GM19324 (cell line): ENCODE results near the gene PODXL2.
A peak's percentile ranks its signal among the peaks of the same experiment; 100 is the strongest.

Experiments used
- ATAC-seq: cut with Tn5 transposase; IDR thresholded peaks from one replicate; pipeline ENCODE4 v1.9.1; 2021; ENCODE audit warnings: mild to moderate bottlenecking, moderate library complexity; ENCODE audit not compliant: unreplicated experiment, low FRiP score

The PODXL2 gene, protein sequence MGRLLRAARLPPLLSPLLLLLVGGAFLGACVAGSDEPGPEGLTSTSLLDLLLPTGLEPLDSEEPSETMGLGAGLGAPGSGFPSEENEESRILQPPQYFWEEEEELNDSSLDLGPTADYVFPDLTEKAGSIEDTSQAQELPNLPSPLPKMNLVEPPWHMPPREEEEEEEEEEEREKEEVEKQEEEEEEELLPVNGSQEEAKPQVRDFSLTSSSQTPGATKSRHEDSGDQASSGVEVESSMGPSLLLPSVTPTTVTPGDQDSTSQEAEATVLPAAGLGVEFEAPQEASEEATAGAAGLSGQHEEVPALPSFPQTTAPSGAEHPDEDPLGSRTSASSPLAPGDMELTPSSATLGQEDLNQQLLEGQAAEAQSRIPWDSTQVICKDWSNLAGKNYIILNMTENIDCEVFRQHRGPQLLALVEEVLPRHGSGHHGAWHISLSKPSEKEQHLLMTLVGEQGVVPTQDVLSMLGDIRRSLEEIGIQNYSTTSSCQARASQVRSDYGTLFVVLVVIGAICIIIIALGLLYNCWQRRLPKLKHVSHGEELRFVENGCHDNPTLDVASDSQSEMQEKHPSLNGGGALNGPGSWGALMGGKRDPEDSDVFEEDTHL

DNA sequence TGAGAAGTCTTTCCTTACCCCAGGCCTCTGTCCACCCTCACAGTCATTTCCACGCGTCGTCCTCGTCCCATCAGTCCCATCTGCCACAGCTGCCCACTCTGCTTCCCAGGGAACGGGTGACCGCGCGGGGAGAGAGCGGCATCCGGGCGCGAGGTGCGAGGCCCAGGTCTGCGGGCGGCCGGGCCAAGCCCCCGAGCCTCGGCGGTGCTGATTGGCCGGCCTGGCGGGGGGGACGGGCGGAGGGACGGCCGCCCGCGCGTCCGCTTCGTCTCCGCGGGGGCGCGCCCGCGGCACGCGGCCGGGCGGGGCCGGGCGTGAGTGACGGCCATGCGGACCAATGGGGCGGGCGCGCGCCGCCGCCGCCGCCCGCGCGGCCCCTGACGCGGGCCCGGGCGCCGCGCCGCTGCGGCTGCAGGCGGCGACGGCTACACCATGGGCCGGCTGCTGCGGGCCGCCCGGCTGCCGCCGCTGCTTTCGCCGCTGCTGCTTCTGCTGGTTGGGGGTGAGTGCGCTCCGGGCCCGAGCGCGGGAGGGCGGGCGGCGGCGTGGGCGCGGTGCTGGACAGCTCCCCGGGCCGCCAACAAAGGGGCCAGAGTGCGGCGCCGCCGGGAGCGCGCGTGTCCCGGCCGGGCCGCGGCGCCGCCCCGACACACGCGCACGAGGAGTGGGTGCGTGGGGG lies at the start of gene PODXL2:
Gene PODXL2 (plus strand): TSS at position 398 of the 679 bp plus-strand sequence. CDS start 35 bp downstream, at position 433.
- ATAC-seq: no peak

DNA sequence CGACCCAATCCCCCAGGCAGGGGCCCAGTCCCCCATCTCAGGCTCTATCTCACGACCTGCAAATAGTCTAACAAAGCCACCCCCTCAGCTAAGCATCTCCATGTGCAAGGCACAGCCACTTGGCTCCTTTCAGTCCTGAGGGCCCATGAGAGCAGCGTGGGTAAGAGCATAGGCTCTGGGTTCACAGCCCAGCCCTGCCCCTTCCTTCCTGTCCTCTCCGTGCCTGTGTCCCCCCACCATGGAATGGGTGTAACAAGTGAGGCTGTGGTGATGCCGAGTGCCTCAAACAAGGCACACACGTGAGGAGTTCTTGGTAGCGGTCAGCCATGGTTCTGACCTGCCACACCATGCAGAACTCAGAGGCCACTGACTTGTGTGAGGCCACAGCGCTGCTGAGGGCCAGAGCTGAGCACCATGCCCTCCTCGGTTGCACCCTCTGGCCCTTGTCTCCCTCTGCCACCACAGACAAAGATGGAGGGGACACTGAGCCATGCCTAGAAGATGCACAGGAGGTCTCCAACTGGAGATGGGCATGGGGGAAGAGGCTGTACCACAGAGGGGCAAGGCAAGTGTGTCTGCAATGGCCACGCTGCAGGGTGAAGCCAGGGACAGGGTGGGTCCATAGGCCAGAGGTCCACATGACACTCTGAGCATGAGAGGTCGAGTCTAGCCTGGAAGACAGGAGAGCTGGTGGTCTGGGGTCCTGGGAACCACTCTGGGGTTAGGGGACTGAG lies 48.5 kb upstream of the PODXL2 start:
- no peak for ATAC-seq

DNA sequence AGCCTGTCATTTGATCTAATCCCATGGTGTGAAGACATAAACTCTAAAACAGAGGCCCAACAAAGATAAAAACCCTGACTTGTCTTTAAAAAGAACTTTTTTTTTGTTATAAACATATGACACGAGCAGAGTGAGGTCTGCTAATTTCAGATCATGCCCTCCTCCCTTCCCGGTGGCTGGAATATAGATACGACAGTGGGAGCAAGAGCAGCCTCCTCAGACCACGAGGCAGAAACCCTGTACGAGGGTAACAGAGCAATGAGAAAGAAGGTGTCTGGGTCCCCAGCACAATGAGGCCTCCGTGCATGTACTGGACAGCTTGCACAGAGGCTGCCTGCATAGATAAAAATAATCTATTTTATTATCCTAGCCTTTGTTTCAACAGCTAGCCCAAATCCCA lies 44.3 kb upstream of the PODXL2 start:
- ATAC-seq: no peak

DNA sequence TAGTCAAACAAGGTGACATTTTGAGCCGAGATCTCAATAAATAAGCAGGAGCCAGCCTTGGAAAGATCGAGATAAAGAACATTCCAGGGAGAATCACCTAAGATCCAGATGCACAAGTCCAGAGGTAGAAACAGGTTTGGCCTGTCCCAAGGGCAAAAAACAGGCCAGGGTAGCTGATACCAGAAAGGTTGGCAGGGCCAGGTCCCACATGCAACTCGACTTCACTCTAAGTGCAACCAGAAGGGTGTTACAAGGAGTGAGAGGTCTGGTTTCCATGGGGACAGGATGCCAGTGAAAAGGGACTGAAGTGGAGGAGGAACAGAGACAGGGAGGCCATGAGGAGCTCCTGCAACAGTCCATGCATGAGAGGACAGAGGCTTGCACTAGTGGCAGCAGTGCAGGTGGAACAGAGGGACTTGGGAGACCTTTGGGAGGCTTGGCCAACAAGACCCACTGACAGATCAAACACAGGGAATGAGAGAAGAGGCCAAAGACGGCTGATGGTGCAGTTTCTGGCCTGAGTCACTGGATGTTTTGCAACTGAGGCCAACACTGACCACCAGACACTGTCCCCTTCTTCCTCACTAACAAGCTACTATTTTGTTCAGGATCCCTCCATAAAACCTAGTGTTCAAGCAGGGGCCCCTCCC lies 43.7 kb upstream of the PODXL2 start:
- ATAC-seq: no peak

DNA sequence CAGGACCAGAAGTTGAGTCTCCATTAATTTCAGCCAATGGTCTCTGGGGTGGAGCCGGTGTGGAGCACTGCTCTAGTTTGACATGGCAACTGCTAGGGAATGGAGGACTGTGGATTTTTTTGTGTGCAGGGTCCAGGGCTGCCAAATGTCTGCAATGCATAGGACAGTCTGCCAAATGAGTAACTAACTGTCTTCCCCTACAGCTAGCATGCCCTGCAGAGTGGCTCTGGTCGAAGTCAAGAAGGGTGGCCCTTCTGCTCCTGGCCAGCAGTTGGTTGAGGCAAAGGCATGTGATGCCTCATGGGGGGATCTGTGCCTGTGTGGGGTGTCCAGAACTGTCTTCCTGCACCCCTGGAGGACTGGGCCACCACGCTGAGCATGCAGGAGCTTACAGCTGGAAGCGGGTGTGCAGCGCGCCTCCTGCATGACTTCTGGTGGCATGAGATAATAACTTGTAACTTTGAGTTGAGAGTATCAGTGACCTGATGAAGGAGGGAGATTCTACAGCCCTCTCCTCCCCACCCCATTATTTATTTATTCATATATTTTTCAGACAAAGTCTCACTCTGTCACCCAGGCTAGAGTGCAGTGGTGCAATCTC lies 43.1 kb upstream of the PODXL2 start:
- no peak for ATAC-seq

DNA sequence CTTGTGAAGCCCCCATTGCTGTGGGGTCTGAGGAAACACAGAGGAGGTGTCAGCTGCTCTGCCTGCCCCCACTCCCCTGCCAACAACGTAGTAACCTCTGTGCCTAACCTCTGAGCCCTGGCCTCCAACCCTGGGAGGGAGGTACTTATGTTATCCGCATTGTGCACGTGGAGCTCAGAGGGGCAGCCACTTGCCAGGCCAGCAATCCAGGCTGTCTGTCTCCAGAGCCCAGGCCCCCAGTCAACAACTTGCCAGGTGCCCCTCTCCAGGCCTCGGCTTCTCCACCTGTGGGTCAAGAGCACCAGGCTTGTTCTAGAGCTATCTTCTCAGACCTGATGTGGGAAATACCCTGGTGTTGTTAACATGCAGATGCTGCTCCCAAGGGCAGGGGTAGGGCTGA lies 41.1 kb upstream of the PODXL2 start:
- no peak for ATAC-seq

DNA sequence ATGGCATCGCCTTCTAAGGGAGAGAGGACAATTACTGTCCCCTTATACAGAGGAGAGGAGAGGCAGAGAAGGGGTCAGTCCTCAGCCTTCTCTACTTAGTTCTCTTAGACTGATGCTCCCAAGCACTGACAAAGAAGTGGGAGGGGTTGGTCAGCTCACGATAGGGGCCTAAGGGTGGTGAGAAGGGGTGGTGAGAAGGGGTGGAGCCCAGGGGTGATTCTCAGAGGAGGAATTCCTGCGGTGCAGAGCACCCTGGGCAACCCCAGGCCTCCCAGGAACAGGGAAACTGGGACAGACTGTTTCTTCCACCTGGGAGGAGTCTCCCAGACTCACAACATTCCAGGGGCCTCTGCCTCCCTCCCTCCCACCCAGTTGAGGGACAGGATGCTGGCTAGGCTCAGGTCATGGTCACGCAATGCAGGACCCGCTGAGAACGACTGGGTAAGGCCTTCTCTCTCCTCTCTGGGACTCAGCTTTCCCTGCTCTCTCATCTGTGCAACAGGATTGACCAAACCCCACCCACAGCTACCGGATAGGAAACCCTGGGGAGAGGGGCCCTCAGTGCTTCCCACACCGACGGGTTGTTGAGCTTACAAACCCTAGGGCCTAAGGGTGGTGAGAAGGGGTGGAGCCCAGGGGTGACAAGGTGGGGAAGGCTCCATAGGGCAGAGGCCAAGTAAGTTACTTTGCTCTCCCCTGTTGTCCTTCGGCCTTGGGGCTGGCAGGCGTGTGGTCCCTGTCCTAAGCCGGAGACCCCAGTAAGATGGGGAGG lies 40.0 kb upstream of the PODXL2 start:
- no peak for ATAC-seq

DNA sequence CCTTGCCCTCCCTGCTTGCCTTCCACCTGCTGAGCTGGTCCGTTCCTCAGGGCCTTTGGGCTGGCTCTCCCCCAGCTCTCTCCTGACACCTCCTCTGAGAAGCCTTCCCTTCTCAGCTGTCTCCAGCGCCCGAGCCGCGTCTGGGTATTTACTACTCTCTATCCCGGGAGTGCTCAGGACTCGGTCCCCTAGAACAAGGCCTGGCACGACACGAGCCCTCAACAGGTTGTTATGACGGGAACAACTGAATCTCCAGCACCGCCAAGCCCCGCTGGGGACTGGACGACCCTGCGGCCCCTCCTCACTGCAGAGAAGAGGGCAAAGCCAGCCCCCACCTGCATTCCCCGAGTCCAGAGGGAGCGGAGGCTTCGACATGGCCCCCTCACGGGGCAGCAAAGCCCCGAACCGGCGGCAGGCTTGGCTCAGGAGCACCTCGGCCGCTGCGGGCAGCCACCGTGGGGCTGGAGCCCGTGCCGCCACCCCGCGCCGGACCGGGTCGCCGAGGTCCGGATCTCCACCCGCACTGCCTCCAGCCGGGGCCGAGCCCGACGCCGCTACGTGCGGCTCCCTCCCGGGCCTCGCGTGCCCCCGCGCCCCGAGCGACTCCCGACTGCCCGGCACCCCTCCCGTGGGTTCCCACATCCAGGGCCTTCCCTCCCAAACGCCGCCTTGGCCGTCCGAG lies 39.2 kb upstream of the PODXL2 start:
- peak; percentile 22 for ATAC-seq

DNA sequence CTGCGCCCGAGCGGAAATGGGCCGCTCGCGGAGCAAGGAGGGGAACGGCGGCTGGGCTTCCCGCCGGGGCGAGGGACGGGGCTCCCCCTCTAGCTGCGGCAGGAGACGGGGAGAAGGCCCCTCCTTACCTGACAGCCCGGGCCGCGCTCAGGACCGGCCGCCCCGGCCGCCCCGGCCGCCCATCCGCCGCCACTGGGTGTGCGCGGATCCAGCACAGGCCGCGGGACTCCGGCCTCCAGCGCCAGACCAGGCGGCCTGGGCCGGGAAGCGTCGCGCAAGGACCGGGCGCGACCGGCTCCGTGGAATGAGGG lies 38.7 kb upstream of the PODXL2 start:
- peak; percentile 36 for ATAC-seq

DNA sequence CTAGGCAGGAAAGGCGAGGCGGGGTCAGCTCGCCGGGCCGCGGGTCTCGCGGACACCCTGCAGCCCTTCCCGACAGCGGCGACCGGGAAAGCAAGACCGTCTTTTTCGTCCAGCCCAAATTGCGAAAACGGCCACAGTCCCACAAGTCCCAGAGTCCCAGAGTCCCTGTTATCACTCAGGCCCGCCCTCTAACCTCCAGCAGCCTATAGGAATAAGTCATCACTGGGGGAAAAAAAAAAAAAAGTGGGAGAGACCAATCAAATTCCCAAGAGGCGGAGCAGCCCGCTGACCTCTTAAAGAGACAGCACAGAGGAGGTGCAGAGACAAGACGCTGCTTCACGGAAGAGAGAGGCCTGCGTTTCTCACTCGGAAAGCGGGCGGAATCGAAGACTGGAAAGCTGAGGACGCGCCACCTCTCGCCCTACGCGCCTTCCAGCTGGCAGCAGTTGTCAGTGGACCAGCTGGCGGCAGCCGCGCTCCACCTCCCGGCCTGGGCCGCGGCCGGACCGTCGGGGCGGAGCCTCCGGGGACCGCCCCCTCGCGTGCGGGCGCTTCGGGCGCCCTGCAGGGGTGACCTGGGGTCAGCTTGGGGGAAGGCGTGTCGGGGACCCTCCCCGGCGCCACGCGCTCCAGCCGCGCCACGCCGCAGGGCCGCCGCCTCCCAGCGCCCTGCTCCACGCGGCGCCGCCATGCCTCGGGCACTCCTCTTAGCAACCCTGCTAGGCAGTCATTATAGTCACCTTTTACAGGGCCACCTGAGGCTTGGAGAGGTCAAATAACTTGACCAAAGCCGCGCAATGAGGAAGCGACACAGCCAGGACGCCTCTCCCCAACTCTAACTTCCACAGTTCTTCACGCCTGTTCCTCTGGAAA lies 38.2 kb upstream of the PODXL2 start, which contains the start of gene TPRA1:
Gene TPRA1 (minus strand): TSS at position 141 of the 873 bp plus-strand sequence. CDS start 10,587 bp downstream, outside the sequence.
- peak; percentile 77 for ATAC-seq

DNA sequence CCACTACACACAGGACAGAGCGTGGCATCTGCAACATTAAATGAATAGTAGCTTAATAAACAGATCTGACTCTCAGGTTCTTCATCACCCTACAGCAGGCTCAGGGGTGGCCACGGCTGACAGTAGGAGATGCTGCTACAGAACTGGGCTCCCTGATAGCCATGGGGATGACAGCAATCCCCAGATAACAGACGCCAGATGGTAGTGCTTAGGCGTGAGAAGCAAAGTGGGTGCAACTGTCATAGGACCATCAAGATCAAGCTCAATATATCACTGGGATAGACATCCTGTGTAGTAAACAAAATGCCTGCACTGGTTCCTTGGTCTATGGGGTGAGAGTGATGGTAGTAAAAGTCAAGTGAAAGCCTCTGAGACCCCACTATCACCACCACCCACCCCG lies 35.8 kb upstream of the PODXL2 start:
- no peak for ATAC-seq

DNA sequence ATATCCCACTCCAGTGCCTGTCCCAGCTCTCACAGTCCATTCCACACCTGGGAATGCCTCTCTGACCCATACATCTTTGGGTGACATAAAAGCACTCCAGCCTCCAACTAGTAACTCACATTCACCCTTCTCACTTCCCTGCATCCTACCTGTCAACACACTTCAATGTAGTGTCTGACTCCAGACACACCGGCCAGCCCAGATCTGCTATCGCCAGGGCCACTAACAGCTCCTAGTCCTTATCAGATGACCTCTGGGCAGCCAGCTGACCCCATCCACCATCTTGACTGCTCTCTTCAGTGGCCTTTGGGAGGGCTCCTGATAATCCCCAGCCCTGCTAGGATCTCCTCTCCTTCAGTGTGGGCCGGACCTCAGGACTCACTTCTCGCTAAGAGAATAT lies 33.7 kb upstream of the PODXL2 start:
- no peak for ATAC-seq

DNA sequence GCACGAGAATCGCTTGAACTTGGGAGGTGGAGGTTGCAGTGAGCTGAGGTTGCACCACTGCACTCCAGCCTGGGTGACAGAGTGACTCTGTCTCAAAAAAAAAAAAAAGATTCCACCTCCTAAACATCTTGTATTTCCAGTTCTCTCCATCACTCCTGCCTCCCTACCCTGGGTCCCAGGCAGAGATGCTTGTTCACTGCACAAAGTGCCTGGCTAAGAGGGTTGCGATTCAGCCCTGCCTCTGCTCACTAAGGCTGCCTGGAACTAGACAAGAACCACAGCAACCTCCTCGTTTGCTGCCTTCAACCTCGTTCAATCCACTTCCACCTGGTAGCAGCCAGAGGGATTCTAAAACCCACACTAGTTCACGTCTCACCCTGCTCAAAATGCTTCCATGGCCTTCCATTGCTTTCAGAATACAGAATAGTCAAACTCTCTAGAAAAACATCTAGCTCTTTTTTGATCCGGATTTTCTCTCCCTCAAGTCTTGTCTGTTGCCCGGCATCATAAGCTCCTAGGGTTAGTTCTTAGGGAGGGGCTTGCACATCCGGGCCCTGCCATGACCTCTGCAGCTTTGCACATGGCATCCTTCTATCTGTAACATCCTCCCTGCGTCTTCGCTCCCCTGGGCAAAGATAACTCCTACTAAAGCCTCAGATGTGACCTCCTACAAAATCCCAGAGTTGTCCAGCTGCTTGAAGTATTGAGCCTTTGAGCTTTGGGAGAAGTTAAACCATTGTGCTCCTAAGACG lies 31.8 kb upstream of the PODXL2 start:
- ATAC-seq: no peak

DNA sequence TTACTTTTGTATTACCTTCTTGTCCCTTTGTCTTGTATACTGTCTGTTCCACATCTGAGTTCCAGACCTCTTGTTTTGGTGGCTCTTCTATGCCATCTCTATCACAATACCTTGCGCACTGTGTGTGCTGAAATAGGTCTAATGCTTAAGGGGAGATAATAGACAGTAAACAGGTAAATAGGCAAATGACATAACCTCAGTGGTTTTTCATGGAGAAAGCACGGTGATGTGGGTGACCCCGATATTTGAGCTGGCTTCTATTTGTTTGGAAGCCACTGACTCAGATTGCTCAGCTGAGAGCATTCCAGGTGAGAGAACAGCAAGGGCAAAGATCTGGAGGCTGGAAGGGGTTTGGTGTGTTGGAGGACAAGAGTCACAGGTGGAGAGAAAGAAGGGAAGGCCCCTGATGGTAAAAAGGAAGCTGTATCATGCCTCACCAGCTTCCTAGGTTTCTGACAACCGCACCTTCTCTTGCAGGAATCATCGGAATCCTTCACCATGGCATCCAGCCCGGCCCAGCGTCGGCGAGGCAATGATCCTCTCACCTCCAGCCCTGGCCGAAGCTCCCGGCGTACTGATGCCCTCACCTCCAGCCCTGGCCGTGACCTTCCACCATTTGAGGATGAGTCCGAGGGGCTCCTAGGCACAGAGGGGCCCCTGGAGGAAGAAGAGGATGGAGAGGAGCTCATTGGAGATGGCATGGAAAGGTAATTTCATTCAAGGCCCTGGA lies 30.0 kb upstream of the PODXL2 start:
- ATAC-seq: no peak

DNA sequence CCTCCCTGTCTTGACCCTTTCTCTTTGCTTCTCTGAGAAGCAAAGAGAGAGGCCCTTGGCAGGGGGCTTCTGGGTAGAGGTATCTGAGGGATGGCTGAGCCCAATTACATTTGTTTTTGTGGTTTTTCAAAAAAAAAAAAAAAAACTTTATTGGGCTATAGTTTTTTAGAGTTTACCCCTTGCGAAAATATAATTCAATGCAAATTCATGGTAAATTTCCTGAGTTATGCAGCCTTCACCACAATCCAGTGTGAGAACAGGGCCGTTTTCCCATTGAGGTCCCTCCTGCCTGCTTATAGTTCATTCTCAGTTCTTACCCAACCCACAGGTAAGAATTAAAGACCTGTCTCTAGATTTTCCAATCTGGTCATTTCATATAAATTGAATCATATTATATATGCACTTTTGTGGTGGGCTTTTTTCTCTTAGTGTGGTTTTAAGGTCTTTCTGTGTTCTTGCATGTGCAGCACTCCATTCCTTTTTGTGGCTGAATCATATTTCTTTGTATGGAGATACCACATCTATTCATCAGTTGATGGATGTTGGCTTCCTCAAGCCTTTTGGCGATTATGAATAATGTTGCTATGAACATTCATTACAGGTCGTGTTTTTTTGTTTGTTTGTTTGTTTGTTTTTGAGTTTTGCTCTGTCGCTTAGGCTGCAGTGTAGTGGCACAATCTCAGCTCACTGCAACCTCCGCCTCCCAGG lies 28.1 kb upstream of the PODXL2 start:
- no peak for ATAC-seq

DNA sequence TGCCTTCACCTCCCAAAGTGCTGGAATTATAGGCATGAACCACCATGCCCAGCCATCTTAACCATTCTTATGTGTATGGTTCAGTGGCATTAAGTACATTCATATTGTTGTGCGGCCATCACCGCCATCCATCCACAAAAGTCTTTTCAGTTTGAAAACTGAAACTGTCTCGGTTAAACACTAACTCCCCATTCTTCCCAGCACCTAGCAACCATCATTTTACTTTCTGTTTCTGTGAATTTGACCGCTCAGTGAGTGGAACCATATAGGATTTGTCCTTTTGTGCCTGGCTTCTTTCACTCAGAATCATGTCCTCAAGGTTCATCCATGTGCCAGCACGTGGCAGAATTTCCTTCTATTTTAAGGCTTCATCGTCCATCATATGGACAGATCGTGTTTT lies 24.9 kb upstream of the PODXL2 start:
- ATAC-seq: no peak
